ENCODE results near the gene PRKAG3. TPM values are rescaled to one million over a fixed set of nuclear protein-coding genes. Genes with fewer than 3 reads are reported as not detected.

Gene PRKAG3
- total and polyA plus RNA-seq, 2 donors from 2014 or later: not detected

DNA sequence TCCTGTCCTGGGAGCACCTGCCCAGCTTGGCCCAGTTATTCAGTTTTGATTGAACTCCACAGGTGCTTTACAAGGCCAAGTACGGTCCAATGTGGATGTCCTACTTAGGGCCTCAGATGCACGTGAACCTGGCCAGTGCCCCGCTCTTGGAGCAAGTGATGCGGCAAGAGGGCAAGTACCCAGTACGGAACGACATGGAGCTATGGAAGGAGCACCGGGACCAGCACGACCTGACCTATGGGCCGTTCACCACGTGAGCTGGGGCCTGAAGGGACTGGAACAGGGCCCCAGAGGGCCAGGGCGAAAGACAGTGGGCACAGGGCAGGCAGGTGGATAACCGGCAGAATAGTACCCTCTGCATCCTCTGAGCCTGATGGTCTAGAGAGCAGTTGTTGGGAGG lies 22.1 kb downstream of the PRKAG3 start:
- Histone ChIP-seq H3K4me3 (ENCODE audit: low read length in 3 of 3) (no peak overlapping the region), H3K4me1 (ENCODE audit: control insufficient read depth in 2 of 3, insufficient read depth in 2 of 3, low read depth in 1 of 3, low read length in 3 of 3) (peaks cover 0 to 9% (median 4%) of the 10 kb centered on the region in 3 donors), H3K9ac (ENCODE audit: low read length in 3 of 3) (no peak overlapping the region), H3K27ac (ENCODE audit: low read depth in 2 of 2, low read length in 2 of 2) (no peak overlapping the region), H3K9me3 (ENCODE audit: control insufficient read depth in 2 of 3, insufficient read depth in 1 of 3, low read length in 3 of 3) (no peaks in the 10 kb centered on the region), H3K27me3 (ENCODE audit: control insufficient read depth, insufficient read depth, low read length) (no peaks in the 10 kb centered on the region), H3K36me3 (ENCODE audit: control insufficient read depth in 2 of 3, insufficient read depth in 3 of 3, low read length in 3 of 3) (peaks cover 0 to 6% (median 2%) of the 10 kb centered on the region in 3 donors)
- TF ChIP-seq, protein P1, sequence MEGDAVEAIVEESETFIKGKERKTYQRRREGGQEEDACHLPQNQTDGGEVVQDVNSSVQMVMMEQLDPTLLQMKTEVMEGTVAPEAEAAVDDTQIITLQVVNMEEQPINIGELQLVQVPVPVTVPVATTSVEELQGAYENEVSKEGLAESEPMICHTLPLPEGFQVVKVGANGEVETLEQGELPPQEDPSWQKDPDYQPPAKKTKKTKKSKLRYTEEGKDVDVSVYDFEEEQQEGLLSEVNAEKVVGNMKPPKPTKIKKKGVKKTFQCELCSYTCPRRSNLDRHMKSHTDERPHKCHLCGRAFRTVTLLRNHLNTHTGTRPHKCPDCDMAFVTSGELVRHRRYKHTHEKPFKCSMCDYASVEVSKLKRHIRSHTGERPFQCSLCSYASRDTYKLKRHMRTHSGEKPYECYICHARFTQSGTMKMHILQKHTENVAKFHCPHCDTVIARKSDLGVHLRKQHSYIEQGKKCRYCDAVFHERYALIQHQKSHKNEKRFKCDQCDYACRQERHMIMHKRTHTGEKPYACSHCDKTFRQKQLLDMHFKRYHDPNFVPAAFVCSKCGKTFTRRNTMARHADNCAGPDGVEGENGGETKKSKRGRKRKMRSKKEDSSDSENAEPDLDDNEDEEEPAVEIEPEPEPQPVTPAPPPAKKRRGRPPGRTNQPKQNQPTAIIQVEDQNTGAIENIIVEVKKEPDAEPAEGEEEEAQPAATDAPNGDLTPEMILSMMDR (IDR thresholded peaks at IDR 0.05; ENCODE audit: borderline replicate concordance, extremely low read depth, insufficient read depth): no peak
- FAIRE-seq: no peak
- no peak for DNase-seq
- intact Hi-C loops (cut with DNase I): no loop called here

DNA sequence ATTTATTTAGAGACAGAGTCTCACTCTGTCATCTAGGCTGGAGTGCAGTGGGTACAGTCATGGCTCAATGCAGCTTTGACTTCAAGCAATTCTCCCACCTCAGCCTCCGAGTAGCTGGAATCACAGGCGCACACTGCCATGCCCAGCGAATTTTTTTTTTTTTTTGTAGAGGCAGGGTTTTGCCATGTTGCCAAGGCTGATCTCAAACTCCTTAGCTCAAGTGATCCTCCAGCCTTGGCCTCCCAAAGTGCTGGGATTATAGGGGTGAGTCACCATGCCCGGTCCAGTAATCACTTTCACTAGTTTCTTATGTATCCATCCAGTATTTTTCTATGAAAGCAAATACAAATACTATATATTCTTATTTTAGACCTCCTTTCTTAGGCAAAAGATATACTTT lies 24.0 kb downstream of the PRKAG3 start:
- H3K4me1 ChIP-seq (ENCODE audit: control insufficient read depth in 2 of 3, insufficient read depth in 2 of 3, low read depth in 1 of 3, low read length in 3 of 3): peaks cover 0 to 9% (median 4%) of the 10 kb centered on the region in 3 donors
- H3K27ac ChIP-seq (ENCODE audit: low read depth in 2 of 2, low read length in 2 of 2): no peak overlapping the region
- intact Hi-C loops (cut with DNase I): no loop called here
- no peak overlapping the region for H3K9ac ChIP-seq (ENCODE audit: low read length in 3 of 3)
- H3K4me3 ChIP-seq (ENCODE audit: low read length in 3 of 3): no peak overlapping the region
- FAIRE-seq (no peak), DNase-seq (no peak)
- TF ChIP-seq, protein P1 (IDR thresholded peaks at IDR 0.05; ENCODE audit: borderline replicate concordance, extremely low read depth, insufficient read depth): no peak
- peaks cover 0 to under 1% (median 0%) of the 10 kb centered on the region in 3 donors for H3K36me3 ChIP-seq (ENCODE audit: control insufficient read depth in 2 of 3, insufficient read depth in 3 of 3, low read length in 3 of 3)
- H3K9me3 ChIP-seq (ENCODE audit: control insufficient read depth in 2 of 3, insufficient read depth in 1 of 3, low read length in 3 of 3): no peaks in the 10 kb centered on the region
- H3K27me3 ChIP-seq (ENCODE audit: control insufficient read depth, insufficient read depth, low read length): no peaks in the 10 kb centered on the region

DNA sequence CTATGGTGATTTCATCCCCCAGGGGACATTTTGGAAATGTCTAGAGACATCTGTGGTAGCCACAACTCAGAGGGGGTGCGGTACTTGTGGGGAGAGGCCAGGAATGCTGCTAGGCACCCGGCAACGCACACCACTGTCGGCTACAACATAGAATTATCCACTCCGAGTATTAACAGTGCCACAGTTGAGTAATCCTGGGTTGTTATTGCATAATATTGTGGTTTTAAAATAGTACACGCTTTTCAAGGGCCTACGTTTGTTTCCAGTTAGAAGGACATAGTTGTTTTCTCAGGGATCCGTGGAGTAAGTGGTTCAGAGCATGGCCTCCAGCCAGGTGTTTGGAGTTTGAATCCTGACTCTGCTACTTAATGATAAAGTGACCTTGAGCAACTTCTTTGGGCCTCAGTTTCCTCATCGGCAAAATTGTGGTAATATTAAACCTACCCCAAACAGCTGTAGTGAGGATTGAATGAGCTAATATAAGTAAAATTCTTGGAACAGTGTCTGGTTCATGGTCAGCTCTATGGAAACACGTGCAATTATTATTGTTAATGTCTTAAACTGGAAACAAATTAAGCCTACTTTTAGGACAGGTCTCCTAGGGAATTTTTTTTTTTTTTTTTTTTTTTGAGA lies 25.1 kb downstream of the PRKAG3 start:
- DNase-seq: peak in 2 of 5 donors; percentile 27 to 88
- H3K4me3 ChIP-seq (ENCODE audit: low read length in 3 of 3): no peak overlapping the region
- TF ChIP-seq, protein P1 (IDR thresholded peaks at IDR 0.05; ENCODE audit: borderline replicate concordance, extremely low read depth, insufficient read depth): no peak
- H3K27me3 ChIP-seq (ENCODE audit: control insufficient read depth, insufficient read depth, low read length): no peaks in the 10 kb centered on the region
- intact Hi-C loops (cut with DNase I): no loop called here
- H3K9me3 ChIP-seq (ENCODE audit: control insufficient read depth in 2 of 3, insufficient read depth in 1 of 3, low read length in 3 of 3): no peaks in the 10 kb centered on the region
- H3K36me3 ChIP-seq (ENCODE audit: control insufficient read depth in 2 of 3, insufficient read depth in 3 of 3, low read length in 3 of 3): no peaks in the 10 kb centered on the region
- H3K27ac ChIP-seq (ENCODE audit: low read depth in 2 of 2, low read length in 2 of 2): peak overlapping the region; percentile 64 to 72
- peaks cover 0 to 9% (median 4%) of the 10 kb centered on the region in 3 donors for H3K4me1 ChIP-seq (ENCODE audit: control insufficient read depth in 2 of 3, insufficient read depth in 2 of 3, low read depth in 1 of 3, low read length in 3 of 3)
- FAIRE-seq: no peak
- H3K9ac ChIP-seq (ENCODE audit: low read length in 3 of 3): peak overlapping the region in 1 of 3 donors; percentile 56

Measured in kidney (tissue), 14 donors.